SK-N-SH (cell line): ENCODE measurements around the gene EFCAB14. TPM values are rescaled to one million over a fixed set of nuclear protein-coding genes. Genes with fewer than 3 reads are reported as not detected.
"Not testable (repeated sequence)": the region's sequence is repeated elsewhere in the genome, so short reads cannot be mapped to it uniquely, and the experiment has no call there.

Experiments
- CTCF ChIA-PET: fragments of 300-600, 350-600 bp; formaldehyde crosslinking; extraction: SDS; loops from one replicate; lab custom pipeline; 2021; lab: Yijun Ruan, JAX
- POLR2A ChIA-PET: fragments of 350-600 bp; sonication (Branson Sonifier 250); formaldehyde crosslinking; extraction: SDS; loops from one replicate; lab custom pipeline; 2020; ENCODE audit warnings: antibody characterized with exemption, inconsistent platforms; lab: Yijun Ruan, JAX
- DNase-seq: peaks from one replicate; pipeline ENCODE4 v3.0.0; 2012
- H2AFZ ChIP-seq: fragments of 200-600 bp; sonication (generic); 2 replicates; pipeline ENCODE4 v1.8.1; 2016; ENCODE audit warnings: antibody characterized with exemption, mild to moderate bottlenecking, low read depth
- H3F3A ChIP-seq: fragments of 200-600 bp; sonication (generic); replicated peaks from 2 replicates; pipeline ENCODE3; 2016; ENCODE audit warnings: antibody characterized with exemption, mild to moderate bottlenecking; ENCODE audit not compliant: insufficient read depth
- H3K27ac ChIP-seq, 2 experiments: fragments of 200-500 bp in 1 of 2; fragments of 200-600 bp in 1 of 2; sonication (Bioruptor generic) in 1 of 2; sonication (generic), shearing (Covaris generic) in 1 of 2; 2 replicates each; pipeline versions ENCODE4 v1.5.1 to v1.6.1; 2014 to 2016; ENCODE audit warnings: low read depth in 2 of 2, inconsistent platforms in 1 of 2, low read length in 1 of 2, mild to moderate bottlenecking in 1 of 2, mixed read lengths in 1 of 2
- H3K27me3 ChIP-seq: fragments of 200-600 bp; sonication (generic), shearing (Covaris generic); 2 replicates; pipeline ENCODE4 v1.6.1; 2016; ENCODE audit warnings: mixed run types; ENCODE audit not compliant: insufficient read depth
- H3K36me3 ChIP-seq, 2 experiments: fragments of 200-500 bp in 1 of 2; fragments of 200-600 bp in 1 of 2; sonication (Bioruptor generic) in 1 of 2; sonication (generic) in 1 of 2; replicated peaks in 1 of 2; 2 replicates each; pipeline versions ENCODE3 to v1.5.1; 2014 to 2016; ENCODE audit warnings: low read length in 1 of 2, mild to moderate bottlenecking in 1 of 2; ENCODE audit not compliant: insufficient read depth in 2 of 2, control insufficient read depth in 1 of 2
- H3K4me1 ChIP-seq, 2 experiments: fragments of 200-500 bp in 1 of 2; fragments of 200-600 bp in 1 of 2; sonication (Bioruptor generic) in 1 of 2; sonication (generic), shearing (Covaris generic) in 1 of 2; 2 replicates each; pipeline versions ENCODE4 v1.5.1 to v1.6.1; 2014 to 2016; ENCODE audit warnings: low read depth in 1 of 2, low read length in 1 of 2, mixed run types in 1 of 2; ENCODE audit not compliant: insufficient read depth in 2 of 2, control insufficient read depth in 1 of 2
- H3K4me2 ChIP-seq: fragments of 200-600 bp; sonication (generic), shearing (Covaris generic); 2 replicates; pipeline ENCODE4 v1.6.1; 2017; ENCODE audit warnings: mixed run types
- H3K4me3 ChIP-seq, 2 experiments: fragments of 200-500 bp in 1 of 2; fragments of 200-600 bp in 1 of 2; sonication (Bioruptor generic) in 1 of 2; sonication (generic), shearing (Covaris generic) in 1 of 2; 2 replicates each; pipeline versions ENCODE4 v1.5.1 to v1.8.1; 2014 to 2016; ENCODE audit warnings: low read depth in 2 of 2, inconsistent platforms in 1 of 2, low read length in 1 of 2, mild to moderate bottlenecking in 1 of 2, mixed read lengths in 1 of 2, moderate library complexity in 1 of 2
- H3K79me2 ChIP-seq: fragments of 200-600 bp; sonication (generic); 2 replicates; pipeline ENCODE4 v1.8.1; 2017; ENCODE audit warnings: mild to moderate bottlenecking; ENCODE audit not compliant: insufficient read depth
- H3K9ac ChIP-seq: fragments of 200-600 bp; sonication (generic); 2 replicates; pipeline ENCODE4 v1.6.1; 2017; ENCODE audit warnings: mixed run types
- H3K9me2 ChIP-seq: fragments of 200-600 bp; sonication (generic); 2 replicates; pipeline ENCODE4 v1.6.1; 2017; ENCODE audit warnings: mixed run types
- H3K9me3 ChIP-seq: fragments of 200-600 bp; sonication (generic); 2 replicates; pipeline ENCODE4 v1.6.1; 2017; ENCODE audit warnings: mixed run types, mild to moderate bottlenecking, moderate library complexity
- H4K20me1 ChIP-seq: fragments of 200-600 bp; sonication (generic); 2 replicates; pipeline ENCODE4 v1.6.1; 2017; ENCODE audit warnings: mild to moderate bottlenecking, mixed run types; ENCODE audit not compliant: insufficient read depth
- CHD2 ChIP-seq: fragments of 150-350 bp; IDR thresholded peaks from 2 replicates; pipeline ENCODE4 v1.6.1; 2018; ENCODE audit warnings: low read length; ENCODE audit not compliant: partially characterized antibody
- CTCF ChIP-seq: fragments of 200-600 bp; sonication (generic); IDR thresholded peaks from 2 replicates; pipeline ENCODE4 v1.6.1; 2017; ENCODE audit warnings: antibody characterized with exemption, mild to moderate bottlenecking, moderate library complexity
- ELF1 ChIP-seq: IDR thresholded peaks from 2 replicates; pipeline ENCODE4 v1.4.0; 2012
- EZH2phosphoT487 ChIP-seq: fragments of 200-600 bp; sonication (generic); IDR thresholded peaks from 2 replicates; pipeline ENCODE4 v1.6.1; 2017; ENCODE audit warnings: low read depth, mixed run types, mild to moderate bottlenecking, antibody characterized with exemption, moderate library complexity, borderline replicate concordance
- GABPA ChIP-seq: IDR thresholded peaks from 2 replicates; pipeline ENCODE4 v1.4.0; 2012; ENCODE audit warnings: low read depth, mild to moderate bottlenecking
- GATA2 ChIP-seq: sonication (generic); formaldehyde crosslinking; IDR thresholded peaks from 2 replicates; pipeline ENCODE4 v1.5.0; 2020; ENCODE audit warnings: mild to moderate bottlenecking, missing genetic modification reagents
- IRF3 ChIP-seq: fragments of 150-350 bp; IDR thresholded peaks from 2 replicates; pipeline ENCODE4 v1.6.1; 2016; ENCODE audit warnings: mild to moderate bottlenecking, low read depth, low read length
- NFIC ChIP-seq: IDR thresholded peaks from 2 replicates; pipeline ENCODE4 v1.4.0; 2012; ENCODE audit warnings: borderline replicate concordance
- NRF1 ChIP-seq: IDR thresholded peaks from 2 replicates; pipeline ENCODE4 v1.6.1; 2012; ENCODE audit warnings: low read depth, mild to moderate bottlenecking, low read length
- POLR2AphosphoS5 ChIP-seq: IDR thresholded peaks from 2 replicates; pipeline ENCODE4 v1.6.1; 2012; ENCODE audit warnings: low read depth, low read length
- RAD21 ChIP-seq: IDR thresholded peaks from 2 replicates; pipeline ENCODE4 v1.6.1; 2012; ENCODE audit warnings: mild to moderate bottlenecking, low read length
- RFX5 ChIP-seq: IDR thresholded peaks from 2 replicates; pipeline ENCODE4 v1.6.1; 2012; ENCODE audit warnings: mild to moderate bottlenecking, improper control_type of control experiment, low read length
- TEAD4 ChIP-seq: IDR thresholded peaks from 2 replicates; pipeline ENCODE4 v1.4.0; 2012; ENCODE audit warnings: mild to moderate bottlenecking, borderline replicate concordance; ENCODE audit not compliant: insufficient read depth
- USF1 ChIP-seq: IDR thresholded peaks from 2 replicates; pipeline ENCODE4 v1.4.0; 2012; ENCODE audit warnings: low read depth, borderline replicate concordance
- YY1 ChIP-seq: IDR thresholded peaks from 2 replicates; pipeline ENCODE4 v1.4.0; 2012; ENCODE audit warnings: low read depth, mild to moderate bottlenecking
- ZBTB33 ChIP-seq: IDR thresholded peaks from 2 replicates; pipeline ENCODE4 v1.4.0; 2012; ENCODE audit warnings: low read depth, borderline replicate concordance
- WGBS: methylation state at CpG from one replicate; pipeline ENCODE4 v1.1.6; 2017; ENCODE audit warnings: low lambda C conversion rate; 5-methylcytosine and 5-hydroxymethylcytosine counted together
- polyA plus RNA-seq, 3 experiments: library from polyadenylated mRNA; depleted of rRNA; stranded (reverse); fragments of >200 nt; gene quantifications; 2 replicates each; pipeline ENCODE4 v1.2.3, GENCODE V29; 2012

Gene EFCAB14
- polyA plus RNA-seq, 1 of the 3 experiments (the other 2 are of a cell fraction), result 13.6 TPM

- H3K27me3 ChIP-seq, H3K79me2 ChIP-seq, H2AFZ ChIP-seq, DNase-seq, H3K9me3 ChIP-seq, CTCF ChIA-PET, H4K20me1 ChIP-seq, H3K9ac ChIP-seq, H3K4me2 ChIP-seq, H3K4me1 ChIP-seq, H3K4me3 ChIP-seq, H3K27ac ChIP-seq, POLR2A ChIA-PET, H3K9me2 ChIP-seq: not testable (repeated sequence)
- H3K36me3 ChIP-seq, result peaks cover 23 to 50% of the 10 kb centered on the region in 2 experiments
- WGBS, result 85% methylated on average over 3 of the region's 3 CpGs
- H3F3A ChIP-seq, result peaks cover 12% of the 10 kb centered on the region
These were observed 67.8 kb downstream of the EFCAB14 start for GRCh38 chr1:46651152-46651551.

- Histone ChIP-seq H3K27me3 (no peaks in the 10 kb centered on the region), H3K4me2 (no peak overlapping the region), H4K20me1 (no peaks in the 10 kb centered on the region), H3F3A (peaks cover 12% of the 10 kb centered on the region), H3K9ac (no peak overlapping the region), H3K4me3 (no peak overlapping the region), H3K36me3 (peaks cover 17 to 44% of the 10 kb centered on the region in 2 experiments), H3K4me1 (no peaks in the 10 kb centered on the region), H2AFZ (no peak overlapping the region), H3K27ac (no peak overlapping the region), H3K9me2 (no peaks in the 10 kb centered on the region), H3K79me2 (no peaks in the 10 kb centered on the region), H3K9me3 (no peaks in the 10 kb centered on the region)
- 93% methylated on average over 3 of the region's 3 CpGs for WGBS
- TF ChIP-seq NFIC, result no peak
- TF ChIP-seq EZH2phosphoT487, result no peak
- no peak for TF ChIP-seq GATA2 (CRISPR knock-in tag)
- TF ChIP-seq CHD2, result no peak
- no peak for TF ChIP-seq ELF1
- TF ChIP-seq RFX5, result no peak
- no peak for TF ChIP-seq CTCF
- no peak for TF ChIP-seq IRF3
- no peak for TF ChIP-seq USF1
- TF ChIP-seq POLR2AphosphoS5, result no peak
- no peak for TF ChIP-seq YY1
- TF ChIP-seq RAD21, result no peak
- no peak for TF ChIP-seq TEAD4
- TF ChIP-seq NRF1, result no peak
- TF ChIP-seq GABPA, result no peak
- TF ChIP-seq ZBTB33, result no peak
- ChIA-PET CTCF (interaction anchor here (1.2 kb wide), 1 partner anchor 122 kb away, joined by 5 read pairs; no protein-coding TSS in a partner anchor), POLR2A (no interaction called here)
- no peak for DNase-seq
These were observed 68.4 kb downstream of the EFCAB14 start for GRCh38 chr1:46650491-46650890.
